ENCODE results near the gene PARP6. TPM values are rescaled to one million over a fixed set of nuclear protein-coding genes. Genes with fewer than 3 reads are reported as not detected.

Gene PARP6
- polyA plus RNA-seq, 1 donor from 2014 or later: 218 TPM

DNA sequence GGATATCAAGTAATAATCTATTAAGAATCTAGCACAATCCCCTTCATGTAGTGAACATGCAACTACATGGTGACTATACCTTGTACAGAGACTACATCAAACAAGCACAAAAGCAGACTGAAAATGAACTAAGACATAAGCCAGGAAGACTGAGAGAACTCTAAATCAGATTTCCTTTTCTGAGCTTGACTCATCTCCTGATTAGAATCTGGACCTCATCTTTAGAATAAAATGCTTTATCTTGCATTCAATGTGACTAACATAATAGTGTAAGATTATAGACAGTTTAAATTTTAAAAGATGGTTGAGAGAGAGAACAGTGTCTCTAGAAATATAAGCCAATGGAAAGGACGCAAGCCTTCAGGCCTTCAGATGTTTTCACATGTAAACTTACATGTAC is 23.8 kb downstream of the PARP6 start:
- H3K27ac ChIP-seq (ENCODE audit: low read length): no peak overlapping the region
- no peak overlapping the region for H3K9ac ChIP-seq (ENCODE audit: low read length)
- no peaks in the 10 kb centered on the region for H3K27me3 ChIP-seq (ENCODE audit: insufficient read depth, low read depth, low read length)
- no peaks in the 10 kb centered on the region for H3F3A ChIP-seq (ENCODE audit: insufficient read depth, low read length, poor library complexity, severe bottlenecking)
- H2AFZ ChIP-seq (ENCODE audit: low read depth, low read length): no peak overlapping the region
- H3K79me2 ChIP-seq (replicated peaks; ENCODE audit: insufficient read depth, low read length): no peaks in the 10 kb centered on the region
- no peak overlapping the region for H3K4me2 ChIP-seq (ENCODE audit: low read length)
- H4K20me1 ChIP-seq (ENCODE audit: insufficient read depth): no peaks in the 10 kb centered on the region
- H3K9me3 ChIP-seq (ENCODE audit: low read length): no peaks in the 10 kb centered on the region
- no peak for TF ChIP-seq MXI1 (conservative IDR thresholded peaks at IDR 0.05; ENCODE audit: poor library complexity, severe bottlenecking)
- TF ChIP-seq, protein P1, sequence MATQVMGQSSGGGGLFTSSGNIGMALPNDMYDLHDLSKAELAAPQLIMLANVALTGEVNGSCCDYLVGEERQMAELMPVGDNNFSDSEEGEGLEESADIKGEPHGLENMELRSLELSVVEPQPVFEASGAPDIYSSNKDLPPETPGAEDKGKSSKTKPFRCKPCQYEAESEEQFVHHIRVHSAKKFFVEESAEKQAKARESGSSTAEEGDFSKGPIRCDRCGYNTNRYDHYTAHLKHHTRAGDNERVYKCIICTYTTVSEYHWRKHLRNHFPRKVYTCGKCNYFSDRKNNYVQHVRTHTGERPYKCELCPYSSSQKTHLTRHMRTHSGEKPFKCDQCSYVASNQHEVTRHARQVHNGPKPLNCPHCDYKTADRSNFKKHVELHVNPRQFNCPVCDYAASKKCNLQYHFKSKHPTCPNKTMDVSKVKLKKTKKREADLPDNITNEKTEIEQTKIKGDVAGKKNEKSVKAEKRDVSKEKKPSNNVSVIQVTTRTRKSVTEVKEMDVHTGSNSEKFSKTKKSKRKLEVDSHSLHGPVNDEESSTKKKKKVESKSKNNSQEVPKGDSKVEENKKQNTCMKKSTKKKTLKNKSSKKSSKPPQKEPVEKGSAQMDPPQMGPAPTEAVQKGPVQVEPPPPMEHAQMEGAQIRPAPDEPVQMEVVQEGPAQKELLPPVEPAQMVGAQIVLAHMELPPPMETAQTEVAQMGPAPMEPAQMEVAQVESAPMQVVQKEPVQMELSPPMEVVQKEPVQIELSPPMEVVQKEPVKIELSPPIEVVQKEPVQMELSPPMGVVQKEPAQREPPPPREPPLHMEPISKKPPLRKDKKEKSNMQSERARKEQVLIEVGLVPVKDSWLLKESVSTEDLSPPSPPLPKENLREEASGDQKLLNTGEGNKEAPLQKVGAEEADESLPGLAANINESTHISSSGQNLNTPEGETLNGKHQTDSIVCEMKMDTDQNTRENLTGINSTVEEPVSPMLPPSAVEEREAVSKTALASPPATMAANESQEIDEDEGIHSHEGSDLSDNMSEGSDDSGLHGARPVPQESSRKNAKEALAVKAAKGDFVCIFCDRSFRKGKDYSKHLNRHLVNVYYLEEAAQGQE (IDR thresholded peaks at IDR 0.05; ENCODE audit: borderline replicate concordance): no peak
- TF ChIP-seq CTCF (IDR thresholded peaks at IDR 0.05; ENCODE audit: poor library complexity, severe bottlenecking): no peak
- TF ChIP-seq SMC3 (conservative IDR thresholded peaks at IDR 0.05; ENCODE audit: poor library complexity): no peak
- no peak for TF ChIP-seq EZH2 (IDR thresholded peaks at IDR 0.05; ENCODE audit: borderline replicate concordance, insufficient read depth, low read length, poor library complexity, severe bottlenecking)
- TF ChIP-seq POLR2AphosphoS5 (IDR thresholded peaks at IDR 0.05): no peak
- TF ChIP-seq RAD21 (conservative IDR thresholded peaks at IDR 0.05): no peak
- no peak for TF ChIP-seq EP300 (conservative IDR thresholded peaks at IDR 0.05; ENCODE audit: poor library complexity, severe bottlenecking)
- TF ChIP-seq TAF1 (IDR thresholded peaks at IDR 0.05; ENCODE audit: low read depth): no peak
- no peaks in the 10 kb centered on the region for H3K9me2 ChIP-seq (ENCODE audit: insufficient read depth, low read length)
- H3K36me3 ChIP-seq (ENCODE audit: insufficient read depth, low read length): peaks cover 13% of the 10 kb centered on the region
- no peak overlapping the region for H3K4me3 ChIP-seq (ENCODE audit: low read length)

DNA sequence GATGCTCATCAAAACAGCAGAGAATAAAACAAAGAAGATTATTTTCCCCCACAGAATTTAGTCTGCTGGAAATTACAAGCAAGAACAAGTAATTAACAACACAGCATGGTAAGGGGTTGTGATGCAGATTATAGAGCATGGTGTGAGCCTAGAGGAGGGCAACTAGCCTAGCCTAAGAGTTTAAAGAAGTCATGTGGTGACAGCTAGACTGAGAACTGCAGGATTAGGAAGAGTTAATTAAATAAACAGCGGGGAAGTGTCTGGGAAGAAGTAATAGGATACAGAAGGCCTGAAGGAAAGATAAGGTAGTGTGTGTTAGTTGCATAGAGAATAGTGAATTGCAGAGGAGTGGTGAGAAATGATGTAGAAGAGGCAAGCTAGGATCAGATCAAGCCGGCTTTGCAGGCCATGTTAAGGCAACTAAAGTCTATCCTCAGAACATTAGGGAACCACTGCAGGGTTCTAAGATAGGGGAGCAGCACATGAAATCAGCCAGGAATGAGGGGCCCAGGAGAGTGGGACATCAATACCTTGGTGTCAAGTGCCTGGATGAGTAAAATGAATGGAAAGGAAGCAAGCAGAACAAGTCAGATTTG is 29.5 kb downstream of the PARP6 start:
- H4K20me1 ChIP-seq (ENCODE audit: insufficient read depth): no peaks in the 10 kb centered on the region
- no peaks in the 10 kb centered on the region for H3F3A ChIP-seq (ENCODE audit: insufficient read depth, low read length, poor library complexity, severe bottlenecking)
- no peaks in the 10 kb centered on the region for H3K9me3 ChIP-seq (ENCODE audit: low read length)
- H3K36me3 ChIP-seq (ENCODE audit: insufficient read depth, low read length): no peaks in the 10 kb centered on the region
- H3K79me2 ChIP-seq (replicated peaks; ENCODE audit: insufficient read depth, low read length): no peaks in the 10 kb centered on the region
- H3K9ac ChIP-seq (ENCODE audit: low read length): no peak overlapping the region
- no peaks in the 10 kb centered on the region for H3K27me3 ChIP-seq (ENCODE audit: insufficient read depth, low read depth, low read length)
- H2AFZ ChIP-seq (ENCODE audit: low read depth, low read length): no peak overlapping the region
- TF ChIP-seq MXI1 (conservative IDR thresholded peaks at IDR 0.05; ENCODE audit: poor library complexity, severe bottlenecking): no peak
- TF ChIP-seq CTCF (IDR thresholded peaks at IDR 0.05; ENCODE audit: poor library complexity, severe bottlenecking): no peak
- no peak for TF ChIP-seq POLR2AphosphoS5 (IDR thresholded peaks at IDR 0.05)
- no peak for TF ChIP-seq EP300 (conservative IDR thresholded peaks at IDR 0.05; ENCODE audit: poor library complexity, severe bottlenecking)
- TF ChIP-seq EZH2 (IDR thresholded peaks at IDR 0.05; ENCODE audit: borderline replicate concordance, insufficient read depth, low read length, poor library complexity, severe bottlenecking): no peak
- TF ChIP-seq, protein P1 (IDR thresholded peaks at IDR 0.05; ENCODE audit: borderline replicate concordance): no peak
- no peak for TF ChIP-seq TAF1 (IDR thresholded peaks at IDR 0.05; ENCODE audit: low read depth)
- no peak for TF ChIP-seq RAD21 (conservative IDR thresholded peaks at IDR 0.05)
- TF ChIP-seq SMC3 (conservative IDR thresholded peaks at IDR 0.05; ENCODE audit: poor library complexity): no peak
- no peak overlapping the region for H3K4me2 ChIP-seq (ENCODE audit: low read length)
- no peak overlapping the region for H3K4me3 ChIP-seq (ENCODE audit: low read length)
- H3K27ac ChIP-seq (ENCODE audit: low read length): no peak overlapping the region
- H3K9me2 ChIP-seq (ENCODE audit: insufficient read depth, low read length): no peaks in the 10 kb centered on the region

Data from neural cell (in vitro differentiated cells).